ENCODE results near the gene TUBGCP4.

- TF ChIP-seq CTCF (IDR thresholded peaks at IDR 0.05): no peak
- no peak for TF ChIP-seq REST (IDR thresholded peaks at IDR 0.05; ENCODE audit: insufficient read depth in 1 of 2, low read depth in 2 of 2, low read length in 1 of 2)
Measured at GRCh38 chr15:43429687-43430086, 58.8 kb downstream of the TUBGCP4 start.

Measured in Panc1 (cell line).